ENCODE results near the gene BTBD16.

The BTBD16 gene

DNA sequence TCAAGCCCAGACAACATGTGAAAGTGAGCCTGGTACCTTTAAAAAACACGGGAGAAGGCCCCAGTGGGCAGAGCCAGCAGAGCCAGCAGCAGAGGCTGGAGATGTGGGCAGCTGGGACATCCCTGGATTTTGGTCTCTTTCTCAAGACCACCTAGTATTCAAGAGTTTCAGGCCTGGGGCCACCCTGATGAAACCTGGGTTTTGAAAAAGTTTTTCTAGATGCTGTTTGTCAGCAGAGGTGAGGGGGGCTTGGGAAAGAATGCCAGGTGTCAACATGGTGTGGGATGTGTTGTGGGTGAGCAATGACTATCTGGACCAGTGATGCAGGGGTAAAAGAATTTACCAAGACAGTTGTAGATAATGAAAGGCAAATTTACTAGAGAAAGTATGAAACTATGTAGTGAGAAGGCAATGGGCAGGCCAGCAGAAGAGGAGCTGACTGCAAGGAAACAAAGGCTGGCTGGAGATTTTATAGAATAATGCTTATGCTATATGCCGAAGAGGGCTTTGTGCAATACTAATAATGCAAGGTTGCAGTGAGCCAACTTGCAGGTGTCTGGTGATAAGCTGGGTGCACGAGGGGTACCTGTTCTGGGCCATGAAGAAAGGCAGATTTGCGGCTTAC, 75.3 kb downstream of the BTBD16 start:
- 85 to 87% methylated on average over 4 of the region's 4 CpGs for WGBS, 2 experiments (ENCODE audit: insufficient coverage in 2 of 2)
- Histone ChIP-seq H3K36me3 (ENCODE audit: control insufficient read depth, insufficient read depth, low read length) (no peaks in the 10 kb centered on the region), H3K4me3 (ENCODE audit: extremely low read depth, insufficient read depth, low read length, poor library complexity, severe bottlenecking) (no peak overlapping the region), H3K9me3 (ENCODE audit: control insufficient read depth, low read length) (peaks cover 8% of the 10 kb centered on the region), H3K4me1 (ENCODE audit: control insufficient read depth, insufficient read depth, low read length, poor library complexity, severe bottlenecking) (no peaks in the 10 kb centered on the region), H3K27ac (ENCODE audit: low read depth, low read length, severe bottlenecking) (no peak overlapping the region)

DNA sequence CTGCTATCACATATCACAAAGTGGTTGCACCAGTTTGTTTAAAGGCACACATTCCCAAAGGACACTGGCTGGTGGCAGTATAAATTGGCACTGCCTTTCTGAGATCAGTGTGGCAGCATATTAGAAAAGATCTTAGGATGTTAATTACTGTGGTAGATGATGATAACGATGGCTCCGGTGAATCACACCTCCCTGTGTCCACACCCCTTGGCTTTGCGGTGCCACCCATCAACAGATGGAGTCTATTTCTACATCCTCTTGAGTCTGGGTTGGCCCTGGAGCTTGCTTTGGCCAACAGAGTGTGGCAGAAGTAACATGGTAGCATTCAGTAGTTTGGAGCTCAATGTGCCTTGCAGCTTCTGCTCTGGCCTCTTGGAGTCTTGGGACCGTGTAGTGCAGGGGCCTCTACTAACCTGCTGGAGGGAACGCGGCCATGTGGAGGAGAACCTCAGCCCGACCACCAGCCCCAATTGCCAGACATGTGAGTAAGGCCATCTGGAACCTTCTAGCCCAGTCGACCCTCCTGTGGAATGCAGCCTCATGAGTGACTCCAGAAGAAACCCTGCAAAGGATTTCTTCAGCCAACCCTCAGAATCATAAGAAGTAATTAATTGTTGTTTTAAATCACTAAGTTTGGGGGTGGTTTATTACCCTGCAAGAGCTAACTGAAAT, 76.2 kb downstream of the BTBD16 start:
- Histone ChIP-seq H3K9me3 (ENCODE audit: control insufficient read depth, low read length) (peaks cover 8% of the 10 kb centered on the region), H3K27ac (ENCODE audit: low read depth, low read length, severe bottlenecking) (no peak overlapping the region), H3K4me1 (ENCODE audit: control insufficient read depth, insufficient read depth, low read length, poor library complexity, severe bottlenecking) (no peaks in the 10 kb centered on the region), H3K36me3 (ENCODE audit: control insufficient read depth, insufficient read depth, low read length) (no peaks in the 10 kb centered on the region), H3K4me3 (ENCODE audit: extremely low read depth, insufficient read depth, low read length, poor library complexity, severe bottlenecking) (no peak overlapping the region)
- WGBS, 2 experiments (ENCODE audit: insufficient coverage in 2 of 2) = 80 to 93% methylated on average over 2 to 5 of the region's 8 CpGs

DNA sequence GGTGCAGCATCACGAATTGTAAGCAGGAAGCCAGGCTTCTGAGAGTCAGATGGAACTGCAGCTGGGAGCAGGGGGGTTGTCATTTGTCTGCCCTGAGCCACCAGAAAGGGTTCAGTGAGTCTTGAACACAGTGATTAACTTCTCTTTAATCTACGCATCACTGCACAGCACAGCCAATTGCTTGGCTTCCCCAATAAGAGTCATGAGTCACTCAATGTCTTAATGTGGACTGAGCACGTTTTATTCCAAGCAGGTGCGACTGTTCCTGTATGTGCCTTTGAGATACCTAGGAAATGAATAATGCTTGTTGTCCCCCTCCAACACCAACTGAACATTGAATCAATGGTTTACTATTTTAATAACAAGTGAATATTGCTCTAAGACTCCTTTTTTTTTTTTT, 77.4 kb downstream of the BTBD16 start:
- H3K27ac ChIP-seq (ENCODE audit: low read depth, low read length, severe bottlenecking) = no peak overlapping the region
- WGBS, 2 experiments (ENCODE audit: insufficient coverage in 2 of 2) = 95 to 100% methylated on average over 2 of the region's 4 CpGs
- peaks cover 8% of the 10 kb centered on the region for H3K9me3 ChIP-seq (ENCODE audit: control insufficient read depth, low read length)
- no peak overlapping the region for H3K4me3 ChIP-seq (ENCODE audit: extremely low read depth, insufficient read depth, low read length, poor library complexity, severe bottlenecking)
- H3K36me3 ChIP-seq (ENCODE audit: control insufficient read depth, insufficient read depth, low read length) = no peaks in the 10 kb centered on the region
- H3K4me1 ChIP-seq (ENCODE audit: control insufficient read depth, insufficient read depth, low read length, poor library complexity, severe bottlenecking) = peaks cover 2% of the 10 kb centered on the region

DNA sequence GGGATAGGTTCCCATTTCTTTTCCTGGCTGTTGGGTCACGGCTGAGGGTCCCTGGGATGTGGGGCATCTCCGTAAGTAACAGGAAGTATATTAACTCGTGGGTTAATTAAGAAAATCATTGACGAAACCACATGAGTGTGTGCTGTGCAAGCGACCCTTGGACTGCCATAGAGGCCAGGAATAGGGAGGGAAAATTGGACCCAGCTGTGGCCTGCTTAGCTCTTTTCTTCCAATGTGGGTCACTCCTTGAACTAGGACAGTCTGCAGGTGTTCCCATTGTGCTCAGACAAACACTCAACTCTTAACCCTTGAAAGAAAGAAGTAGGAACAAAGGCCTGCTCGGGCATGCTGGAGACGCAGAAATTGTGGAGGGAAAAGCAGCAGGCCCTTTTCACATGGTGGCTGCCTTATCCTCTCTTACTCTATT, 77.9 kb downstream of the BTBD16 start:
- Histone ChIP-seq H3K9me3 (ENCODE audit: control insufficient read depth, low read length) (peaks cover 8% of the 10 kb centered on the region), H3K36me3 (ENCODE audit: control insufficient read depth, insufficient read depth, low read length) (no peaks in the 10 kb centered on the region), H3K4me1 (ENCODE audit: control insufficient read depth, insufficient read depth, low read length, poor library complexity, severe bottlenecking) (peaks cover 3% of the 10 kb centered on the region), H3K27ac (ENCODE audit: low read depth, low read length, severe bottlenecking) (no peak overlapping the region), H3K4me3 (ENCODE audit: extremely low read depth, insufficient read depth, low read length, poor library complexity, severe bottlenecking) (no peak overlapping the region)
- 93 to 95% methylated on average over 6 to 7 of the region's 7 CpGs for WGBS, 2 experiments (ENCODE audit: insufficient coverage in 2 of 2)

DNA sequence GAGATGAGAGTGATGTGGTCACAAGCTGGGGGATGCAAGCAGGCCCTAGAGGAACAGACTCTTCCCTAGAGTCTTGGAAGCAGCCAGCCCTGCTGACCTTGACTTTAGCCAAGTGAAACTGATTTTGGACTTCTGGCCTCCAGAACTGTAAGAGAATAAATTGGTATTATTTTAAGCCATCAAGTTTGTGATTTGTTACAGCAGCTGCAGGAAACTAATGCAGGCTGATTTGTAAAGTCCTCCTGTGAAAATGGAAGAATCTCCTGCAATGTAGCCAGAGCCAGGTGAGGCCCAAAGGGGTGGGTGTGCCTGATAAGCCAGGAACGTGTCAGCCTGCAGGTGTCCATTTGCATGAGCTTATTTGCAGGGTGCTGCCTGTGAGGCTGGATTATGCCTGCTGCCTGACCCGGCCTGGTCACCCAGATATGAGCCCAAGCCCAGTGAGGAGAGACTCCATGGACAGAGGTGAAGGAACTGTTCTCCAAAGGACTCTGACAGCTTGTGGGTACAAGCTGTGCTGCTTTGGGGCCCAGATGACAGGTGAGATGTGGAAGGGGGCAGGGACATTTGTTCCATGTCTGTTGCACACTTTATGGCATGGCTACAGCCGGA, 78.8 kb downstream of the BTBD16 start:
- Histone ChIP-seq H3K27ac (ENCODE audit: low read depth, low read length, severe bottlenecking) (no peak overlapping the region), H3K36me3 (ENCODE audit: control insufficient read depth, insufficient read depth, low read length) (no peaks in the 10 kb centered on the region), H3K4me3 (ENCODE audit: extremely low read depth, insufficient read depth, low read length, poor library complexity, severe bottlenecking) (no peak overlapping the region), H3K9me3 (ENCODE audit: control insufficient read depth, low read length) (peaks cover 8% of the 10 kb centered on the region), H3K4me1 (ENCODE audit: control insufficient read depth, insufficient read depth, low read length, poor library complexity, severe bottlenecking) (peaks cover 3% of the 10 kb centered on the region)
- WGBS, 2 experiments (ENCODE audit: insufficient coverage in 2 of 2) = 76 to 86% methylated on average over 3 of the region's 3 CpGs

DNA sequence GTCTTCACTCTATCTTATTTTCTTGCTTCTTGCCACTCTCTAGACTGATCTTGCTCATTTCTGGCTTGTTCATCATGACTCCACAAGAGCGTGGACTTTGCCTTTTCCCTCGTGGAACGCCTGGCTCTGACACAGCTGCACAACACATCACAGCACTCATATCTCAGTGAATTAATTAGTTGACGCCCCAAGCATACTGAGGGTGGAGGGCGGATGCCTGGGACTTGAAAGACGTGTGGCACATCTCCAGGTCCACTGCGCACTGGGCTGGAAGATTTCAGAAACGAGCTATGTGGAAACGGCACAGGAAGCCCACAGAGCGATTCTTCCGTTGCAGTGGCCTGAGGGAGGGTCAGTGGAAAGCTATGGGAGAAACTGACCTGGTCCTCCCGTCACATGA, 79.8 kb downstream of the BTBD16 start:
- H3K36me3 ChIP-seq (ENCODE audit: control insufficient read depth, insufficient read depth, low read length) = no peaks in the 10 kb centered on the region
- WGBS, 2 experiments (ENCODE audit: insufficient coverage in 2 of 2) = 85 to 89% methylated on average over 8 to 12 of the region's 12 CpGs
- H3K4me1 ChIP-seq (ENCODE audit: control insufficient read depth, insufficient read depth, low read length, poor library complexity, severe bottlenecking) = peaks cover 3% of the 10 kb centered on the region
- no peak overlapping the region for H3K27ac ChIP-seq (ENCODE audit: low read depth, low read length, severe bottlenecking)
- no peak overlapping the region for H3K4me3 ChIP-seq (ENCODE audit: extremely low read depth, insufficient read depth, low read length, poor library complexity, severe bottlenecking)
- peaks cover 8% of the 10 kb centered on the region for H3K9me3 ChIP-seq (ENCODE audit: control insufficient read depth, low read length)

DNA sequence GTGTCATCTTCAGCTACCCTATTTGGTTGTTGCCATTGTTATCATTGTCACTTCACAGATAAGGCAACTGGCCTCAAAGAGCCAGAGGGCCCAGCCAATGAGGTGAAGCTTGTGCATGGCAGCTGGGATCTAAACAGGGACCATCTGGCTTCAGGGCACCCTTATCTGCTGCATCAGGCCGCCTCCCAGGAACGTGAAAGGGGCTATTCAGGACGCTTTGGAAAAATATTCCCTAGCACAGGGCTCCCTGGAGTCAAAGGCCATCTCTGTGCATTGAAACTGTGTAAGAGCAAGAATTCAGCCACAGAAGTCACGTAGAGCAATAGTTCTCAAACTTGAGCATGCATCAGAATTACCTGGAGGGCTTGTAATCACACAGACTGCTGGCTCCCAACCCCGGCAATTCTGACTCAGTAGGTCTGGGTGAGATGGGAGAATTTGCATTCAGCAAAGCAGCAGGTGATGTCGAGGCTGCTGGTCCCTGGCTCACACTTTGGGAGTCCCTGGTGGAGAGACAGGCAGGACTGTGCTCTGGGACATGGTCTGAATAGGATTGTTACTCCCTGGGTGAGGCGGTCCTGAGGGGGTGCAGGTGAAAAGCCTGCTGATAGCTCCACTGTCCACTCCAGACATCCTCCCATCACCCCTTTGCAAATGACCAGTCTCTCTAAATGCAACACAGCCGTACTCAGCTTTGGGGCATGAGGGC, 81.9 kb downstream of the BTBD16 start:
- no peaks in the 10 kb centered on the region for H3K36me3 ChIP-seq (ENCODE audit: control insufficient read depth, insufficient read depth, low read length)
- H3K9me3 ChIP-seq (ENCODE audit: control insufficient read depth, low read length) = no peaks in the 10 kb centered on the region
- no peak overlapping the region for H3K27ac ChIP-seq (ENCODE audit: low read depth, low read length, severe bottlenecking)
- 71 to 82% methylated on average over 7 of the region's 8 CpGs for WGBS, 2 experiments (ENCODE audit: insufficient coverage in 2 of 2)
- peaks cover 3% of the 10 kb centered on the region for H3K4me1 ChIP-seq (ENCODE audit: control insufficient read depth, insufficient read depth, low read length, poor library complexity, severe bottlenecking)
- no peak overlapping the region for H3K4me3 ChIP-seq (ENCODE audit: extremely low read depth, insufficient read depth, low read length, poor library complexity, severe bottlenecking)

DNA sequence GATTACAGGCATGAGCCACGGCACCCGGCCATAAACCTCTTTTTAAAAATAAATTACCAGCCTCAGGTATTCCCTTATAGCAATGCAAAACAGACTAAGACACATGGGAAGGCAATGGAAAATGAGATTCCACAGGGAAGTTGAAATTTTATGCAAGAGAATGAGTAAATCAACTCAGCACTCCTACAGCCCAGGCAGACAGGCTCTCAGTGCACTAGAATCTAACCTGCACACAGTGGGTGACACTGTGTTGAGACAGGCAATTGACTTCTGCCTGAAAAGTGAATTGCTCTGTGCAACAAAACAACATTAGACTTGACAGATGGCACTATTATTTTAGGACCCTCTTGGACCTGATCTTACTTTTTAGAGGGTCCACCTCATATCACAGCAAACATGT, 83.3 kb downstream of the BTBD16 start:
- Histone ChIP-seq H3K27ac (ENCODE audit: low read depth, low read length, severe bottlenecking) (no peak overlapping the region), H3K9me3 (ENCODE audit: control insufficient read depth, low read length) (peaks cover 6% of the 10 kb centered on the region), H3K4me1 (ENCODE audit: control insufficient read depth, insufficient read depth, low read length, poor library complexity, severe bottlenecking) (peaks cover 3% of the 10 kb centered on the region), H3K4me3 (ENCODE audit: extremely low read depth, insufficient read depth, low read length, poor library complexity, severe bottlenecking) (no peak overlapping the region), H3K36me3 (ENCODE audit: control insufficient read depth, insufficient read depth, low read length) (no peaks in the 10 kb centered on the region)
- WGBS, 2 experiments (ENCODE audit: insufficient coverage in 2 of 2) = 60% methylated on average over 1 of the region's 2 CpGs; no CpG with 5 or more reads in 1 of the 2 experiments

DNA sequence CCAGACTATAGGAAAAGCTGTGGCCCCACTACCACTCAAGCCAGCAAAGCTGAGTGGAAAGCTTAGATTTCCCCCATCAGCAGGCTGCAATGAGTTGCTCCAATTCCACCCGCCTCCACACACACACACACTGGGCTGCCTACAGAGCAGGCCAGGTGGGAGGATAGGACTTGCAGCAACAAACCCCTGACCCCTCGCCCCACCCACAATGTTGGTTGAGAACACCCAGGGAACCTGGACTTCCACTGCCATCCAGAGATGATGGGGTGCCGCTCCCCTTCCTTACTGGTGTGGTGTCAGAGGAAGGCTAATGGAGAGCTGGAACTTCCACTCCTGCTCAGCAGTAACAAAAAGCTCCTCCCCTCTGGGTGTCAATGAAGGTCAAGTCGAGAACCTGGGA, 86.6 kb downstream of the BTBD16 start:
- Histone ChIP-seq H3K27ac (ENCODE audit: low read depth, low read length, severe bottlenecking) (no peak overlapping the region), H3K9me3 (ENCODE audit: control insufficient read depth, low read length) (peaks cover 8% of the 10 kb centered on the region), H3K4me3 (ENCODE audit: extremely low read depth, insufficient read depth, low read length, poor library complexity, severe bottlenecking) (no peak overlapping the region), H3K4me1 (ENCODE audit: control insufficient read depth, insufficient read depth, low read length, poor library complexity, severe bottlenecking) (peaks cover 3% of the 10 kb centered on the region), H3K36me3 (ENCODE audit: control insufficient read depth, insufficient read depth, low read length) (no peaks in the 10 kb centered on the region)
- WGBS, 2 experiments (ENCODE audit: insufficient coverage in 2 of 2) = 88% methylated on average over 3 of the region's 4 CpGs; no CpG with 5 or more reads in 1 of the 2 experiments

DNA sequence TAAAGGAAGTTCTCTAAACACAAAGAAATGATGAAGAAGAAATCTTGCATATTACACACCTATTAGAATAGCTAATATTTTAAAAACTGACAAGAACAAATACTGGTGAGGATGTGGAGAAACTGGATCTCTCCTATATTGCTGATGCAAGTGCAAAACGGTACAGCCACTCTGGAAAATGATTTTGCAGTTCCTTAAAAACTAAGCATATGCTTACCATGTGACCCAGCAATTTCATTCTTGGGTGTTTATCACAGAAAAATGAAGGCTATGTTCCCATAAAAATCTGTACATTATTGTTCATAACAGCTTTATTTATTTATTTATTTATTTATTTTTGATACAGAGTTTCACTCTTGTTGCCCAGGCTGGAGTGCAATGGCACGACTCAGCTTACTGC, 88.5 kb downstream of the BTBD16 start:
- Histone ChIP-seq H3K27ac (ENCODE audit: low read depth, low read length, severe bottlenecking) (no peak overlapping the region), H3K4me1 (ENCODE audit: control insufficient read depth, insufficient read depth, low read length, poor library complexity, severe bottlenecking) (no peaks in the 10 kb centered on the region), H3K36me3 (ENCODE audit: control insufficient read depth, insufficient read depth, low read length) (no peaks in the 10 kb centered on the region), H3K4me3 (ENCODE audit: extremely low read depth, insufficient read depth, low read length, poor library complexity, severe bottlenecking) (no peak overlapping the region), H3K9me3 (ENCODE audit: control insufficient read depth, low read length) (peaks cover 8% of the 10 kb centered on the region)
- 100% methylated on average over 1 of the region's 2 CpGs for WGBS, 2 experiments (ENCODE audit: insufficient coverage in 2 of 2)

Measured in mesodermal cell (in vitro differentiated cells).